Lung (tissue), 12 donors: ENCODE measurements around the gene SMG6. TPM values are rescaled to one million over a fixed set of nuclear protein-coding genes. Genes with fewer than 3 reads are reported as not detected.

ENCODE experiments used
- ATAC-seq: fragments of 200-7000 bp; cut with Tn5 transposase; one replicate; pipeline ENCODE4 v1.9.1; 2020; ENCODE audit warnings: moderate number of reproducible peaks; ENCODE audit not compliant: insufficient read depth, low FRiP score
- DNase-seq, 3 donors: peaks; one replicate each; pipeline ENCODE4 v3.0.0-alpha.2; 2013 to 2017
- H3K27ac ChIP-seq, 2 donors: one replicate each; pipeline ENCODE4 v1.5.1; 2013; ENCODE audit warnings: mild to moderate bottlenecking in 2 of 2, moderate library complexity in 2 of 2, control low read depth in 1 of 2, inconsistent platforms in 1 of 2, low read depth in 1 of 2, low read length in 1 of 2
- H3K27me3 ChIP-seq, 3 donors: one replicate each; pipeline ENCODE4 v1.5.1; 2013; ENCODE audit warnings: low read length in 2 of 3; ENCODE audit not compliant: control insufficient read depth in 3 of 3, insufficient read depth in 3 of 3
- H3K36me3 ChIP-seq, 4 donors: one replicate each; pipeline ENCODE4 v1.5.1; 2013; ENCODE audit warnings: low read length in 4 of 4, mild to moderate bottlenecking in 1 of 4, moderate library complexity in 1 of 4; ENCODE audit not compliant: control insufficient read depth in 4 of 4, insufficient read depth in 4 of 4
- H3K4me1 ChIP-seq, 5 donors: one replicate each; pipeline ENCODE4 v1.5.1; 2013; ENCODE audit warnings: low read length in 5 of 5, mild to moderate bottlenecking in 2 of 5, moderate library complexity in 1 of 5; ENCODE audit not compliant: control insufficient read depth in 5 of 5, insufficient read depth in 5 of 5
- H3K4me3 ChIP-seq: one replicate; pipeline ENCODE4 v1.5.1; 2013; ENCODE audit warnings: mild to moderate bottlenecking, control low read depth, moderate library complexity
- H3K9ac ChIP-seq, 2 donors: one replicate each; pipeline ENCODE4 v1.5.1; 2013; ENCODE audit warnings: low read length in 2 of 2, control low read depth in 1 of 2; ENCODE audit not compliant: insufficient read depth in 1 of 2
- H3K9me3 ChIP-seq, 4 donors: one replicate each; pipeline ENCODE4 v1.5.1; 2013; ENCODE audit warnings: low read length in 3 of 4, mild to moderate bottlenecking in 1 of 4, moderate library complexity in 1 of 4; ENCODE audit not compliant: control insufficient read depth in 4 of 4, insufficient read depth in 3 of 4
- CTCF ChIP-seq: IDR thresholded peaks from 2 replicates; pipeline ENCODE4 v1.5.1; 2012; ENCODE audit warnings: mild to moderate bottlenecking; ENCODE audit errors: control extremely low read depth, extremely low read depth
- WGBS, 2 donors: extraction: QIAGEN DNeasy Blood & Tissue Kit; methylation state at CpG; one replicate each; pipeline ENCODE4 v1.1.7; 2013; 5-methylcytosine and 5-hydroxymethylcytosine counted together
- polyA plus RNA-seq, 2 donors: library from polyadenylated mRNA; stranded (reverse); fragments of 200-250 nt; gene quantifications; one replicate each; pipeline ENCODE4 v1.2.1, GENCODE V29; 2013
- total RNA-seq, 2 donors: library from RNA; depleted of rRNA in 1 of 2; stranded (reverse); fragments of >200 nt in 1 of 2; gene quantifications; one replicate each; pipeline ENCODE4 v1.2.1, GENCODE V29; 2014 to 2021
- donor health status: control.
- donor health status: control.
- donor health status: Bipolar disorder and iron deficiency.
- donor health status: healthy.
- donor health status: DM: yes; HTN: yes; CAD: no.

The SMG6 gene
- total and polyA plus RNA-seq, 4 donors: 17.6 to 45.1 (median 28.9) TPM

GRCh38 chr17:2040219-2040827 lies 263.3 kb downstream of the SMG6 start:
- TF ChIP-seq CTCF: no peak
- Histone ChIP-seq H3K36me3 (peaks cover 0 to 36% (median 25%) of the 10 kb centered on the region in 4 donors), H3K4me3 (no peak overlapping the region), H3K9ac (no peak overlapping the region), H3K27me3 (no peaks in the 10 kb centered on the region), H3K9me3 (no peaks in the 10 kb centered on the region), H3K27ac (no peak overlapping the region), H3K4me1 (peaks cover 0 to 13% (median 7%) of the 10 kb centered on the region in 5 donors)
- ATAC-seq (no peak), DNase-seq (no peak)
- WGBS, 2 donors: 88 to 95% methylated on average over 7 of the region's 7 CpGs

- Histone ChIP-seq H3K9me3 (no peaks in the 10 kb centered on the region), H3K27ac (no peak overlapping the region), H3K36me3 (peaks cover 0 to 46% (median 17%) of the 10 kb centered on the region in 4 donors), H3K27me3 (no peaks in the 10 kb centered on the region), H3K9ac (no peak overlapping the region), H3K4me1 (peaks cover 0 to 5% (median 3%) of the 10 kb centered on the region in 5 donors), H3K4me3 (no peak overlapping the region)
- TF ChIP-seq CTCF: no peak
- ATAC-seq: no peak
- DNase-seq: no peak
- WGBS, 2 donors: 90 to 92% methylated on average over 10 of the region's 10 CpGs
Measured at GRCh38 chr17:2037155-2037554, 266.4 kb downstream of the SMG6 start.

GRCh38 chr17:2035541-2036488 lies 267.8 kb downstream of the SMG6 start:
- Histone ChIP-seq H3K9me3 (no peaks in the 10 kb centered on the region), H3K36me3 (peaks cover 0 to 46% (median 17%) of the 10 kb centered on the region in 4 donors), H3K4me1 (peaks cover 0 to 4% (median 3%) of the 10 kb centered on the region in 5 donors), H3K4me3 (no peak overlapping the region), H3K27me3 (no peaks in the 10 kb centered on the region), H3K9ac (no peak overlapping the region), H3K27ac (no peak overlapping the region)
- WGBS, 2 donors: 93 to 95% methylated on average over 29 of the region's 29 CpGs
- no peak for TF ChIP-seq CTCF
- DNase-seq (no peak), ATAC-seq (no peak)
